ENCODE results near the gene PPM1F.

DNA sequence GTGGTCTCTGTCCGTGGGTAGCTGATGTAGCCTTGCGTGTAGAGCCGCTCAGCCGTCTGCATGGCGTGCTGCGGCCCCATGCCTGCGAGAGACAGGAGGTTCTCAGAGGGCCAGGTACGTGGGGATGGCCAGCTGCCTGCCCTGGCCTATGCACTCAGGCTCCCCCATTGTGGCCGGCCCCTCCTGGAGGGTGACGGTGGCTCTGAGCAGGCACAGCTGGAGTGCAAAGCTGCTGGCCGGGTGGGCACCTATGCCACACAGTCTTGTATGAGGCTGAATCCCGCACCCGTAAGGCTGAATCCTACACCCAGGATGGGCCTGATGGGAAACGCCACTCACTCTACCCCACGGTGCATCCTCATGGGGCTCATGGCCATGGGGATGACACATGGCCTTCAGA lies 11.6 kb upstream of the PPM1F start:
- TF ChIP-seq, protein P1, sequence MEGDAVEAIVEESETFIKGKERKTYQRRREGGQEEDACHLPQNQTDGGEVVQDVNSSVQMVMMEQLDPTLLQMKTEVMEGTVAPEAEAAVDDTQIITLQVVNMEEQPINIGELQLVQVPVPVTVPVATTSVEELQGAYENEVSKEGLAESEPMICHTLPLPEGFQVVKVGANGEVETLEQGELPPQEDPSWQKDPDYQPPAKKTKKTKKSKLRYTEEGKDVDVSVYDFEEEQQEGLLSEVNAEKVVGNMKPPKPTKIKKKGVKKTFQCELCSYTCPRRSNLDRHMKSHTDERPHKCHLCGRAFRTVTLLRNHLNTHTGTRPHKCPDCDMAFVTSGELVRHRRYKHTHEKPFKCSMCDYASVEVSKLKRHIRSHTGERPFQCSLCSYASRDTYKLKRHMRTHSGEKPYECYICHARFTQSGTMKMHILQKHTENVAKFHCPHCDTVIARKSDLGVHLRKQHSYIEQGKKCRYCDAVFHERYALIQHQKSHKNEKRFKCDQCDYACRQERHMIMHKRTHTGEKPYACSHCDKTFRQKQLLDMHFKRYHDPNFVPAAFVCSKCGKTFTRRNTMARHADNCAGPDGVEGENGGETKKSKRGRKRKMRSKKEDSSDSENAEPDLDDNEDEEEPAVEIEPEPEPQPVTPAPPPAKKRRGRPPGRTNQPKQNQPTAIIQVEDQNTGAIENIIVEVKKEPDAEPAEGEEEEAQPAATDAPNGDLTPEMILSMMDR (IDR thresholded peaks at IDR 0.05; ENCODE audit: insufficient read depth, low read length, poor library complexity, severe bottlenecking), result no peak
- no peak for TF ChIP-seq EZH2phosphoT487 (conservative IDR thresholded peaks at IDR 0.05; ENCODE audit: low read length)

Data from SU-DHL-6 (cell line).